ENCODE results near the gene GLCCI1.

- no peak for TF ChIP-seq POLR2A (IDR thresholded peaks at IDR 0.05; ENCODE audit: low read length)
- TF ChIP-seq GATA1 (IDR thresholded peaks at IDR 0.05; ENCODE audit: low read depth, low read length) = no peak
Observed at GRCh38 chr7:8128449-8129317, 160.1 kb downstream of the GLCCI1 start.
